Suprapubic skin (tissue), 4 donors: ENCODE results near the gene UBN1.

Source experiments
- CTCF ChIP-seq, 2 donors: fragments of 200-600 bp in 1 of 2; fragments of 450-650 bp in 1 of 2; sonication (generic) in 1 of 2; IDR thresholded peaks; one replicate each; pipeline ENCODE4 v1.5.1; 2016 to 2019; ENCODE audit warnings: antibody characterized with exemption in 2 of 2, mild to moderate bottlenecking in 1 of 2, moderate library complexity in 1 of 2
- EP300 ChIP-seq: sonication (generic); formaldehyde crosslinking; IDR thresholded peaks from one replicate; pipeline ENCODE4 v1.6.1; 2017; ENCODE audit warnings: antibody characterized with exemption
- POLR2AphosphoS5 ChIP-seq, 3 donors: sonication (generic); formaldehyde crosslinking; IDR thresholded peaks; one replicate each; pipeline ENCODE4 v1.6.1; 2017; ENCODE audit warnings: antibody characterized with exemption in 3 of 3

- no peak for TF ChIP-seq CTCF (IDR thresholded peaks at IDR 0.05)
- no peak for TF ChIP-seq EP300
- no peak for TF ChIP-seq POLR2AphosphoS5 (IDR thresholded peaks at IDR 0.05)
Observed at GRCh38 chr16:4910828-4911227, 63.5 kb downstream of the UBN1 start.
